ENCODE measurements around the gene C1orf226.

DNA sequence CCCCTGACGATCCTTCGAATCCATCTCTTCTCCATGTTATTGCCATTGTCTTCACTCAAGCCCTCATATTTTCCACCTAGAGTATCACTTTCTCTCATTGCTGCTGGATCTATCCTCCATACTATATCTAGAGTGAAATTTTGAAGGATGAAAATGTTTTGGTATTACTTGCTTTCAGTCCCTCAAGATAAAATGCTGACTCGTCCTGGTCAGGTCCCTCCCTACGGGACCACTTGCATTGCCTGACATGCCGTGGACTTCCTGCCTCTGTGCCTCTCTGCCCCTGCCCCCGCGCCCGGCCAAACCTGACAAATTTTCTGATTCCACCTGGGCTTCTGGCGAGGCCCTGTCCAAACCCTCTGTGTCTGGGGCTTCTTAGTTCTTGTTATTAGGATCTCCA, 28.4 kb upstream of the C1orf226 start:
- TF ChIP-seq EZH2 (IDR thresholded peaks at IDR 0.05; ENCODE audit: borderline replicate concordance), result no peak
- TF ChIP-seq, protein P1, sequence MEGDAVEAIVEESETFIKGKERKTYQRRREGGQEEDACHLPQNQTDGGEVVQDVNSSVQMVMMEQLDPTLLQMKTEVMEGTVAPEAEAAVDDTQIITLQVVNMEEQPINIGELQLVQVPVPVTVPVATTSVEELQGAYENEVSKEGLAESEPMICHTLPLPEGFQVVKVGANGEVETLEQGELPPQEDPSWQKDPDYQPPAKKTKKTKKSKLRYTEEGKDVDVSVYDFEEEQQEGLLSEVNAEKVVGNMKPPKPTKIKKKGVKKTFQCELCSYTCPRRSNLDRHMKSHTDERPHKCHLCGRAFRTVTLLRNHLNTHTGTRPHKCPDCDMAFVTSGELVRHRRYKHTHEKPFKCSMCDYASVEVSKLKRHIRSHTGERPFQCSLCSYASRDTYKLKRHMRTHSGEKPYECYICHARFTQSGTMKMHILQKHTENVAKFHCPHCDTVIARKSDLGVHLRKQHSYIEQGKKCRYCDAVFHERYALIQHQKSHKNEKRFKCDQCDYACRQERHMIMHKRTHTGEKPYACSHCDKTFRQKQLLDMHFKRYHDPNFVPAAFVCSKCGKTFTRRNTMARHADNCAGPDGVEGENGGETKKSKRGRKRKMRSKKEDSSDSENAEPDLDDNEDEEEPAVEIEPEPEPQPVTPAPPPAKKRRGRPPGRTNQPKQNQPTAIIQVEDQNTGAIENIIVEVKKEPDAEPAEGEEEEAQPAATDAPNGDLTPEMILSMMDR (IDR thresholded peaks at IDR 0.05; ENCODE audit: poor library complexity), result no peak

Measured in hepatocyte (in vitro differentiated cells).